Lower leg skin (tissue), 4 donors: ENCODE results near the gene RTRAF. TPM values are rescaled to one million over a fixed set of nuclear protein-coding genes. Genes with fewer than 3 reads are reported as not detected.

ENCODE experiments used
- DNase-seq, 2 donors: peaks; one replicate each; pipeline ENCODE4 v3.0.0-alpha.2; 2019; ENCODE audit warnings: low spot score in 2 of 2
- H3K4me3 ChIP-seq: fragments of 200-600 bp; sonication (generic); 2 replicates; pipeline ENCODE4 v1.5.1; 2017; ENCODE audit warnings: mild to moderate bottlenecking, low read depth; ENCODE audit not compliant: poor library complexity, severe bottlenecking
- POLR2A ChIP-seq, 2 donors: fragments of 450-650 bp; IDR thresholded peaks; one replicate each; pipeline ENCODE4 v1.6.1; 2016 to 2017; ENCODE audit warnings: antibody characterized with exemption in 2 of 2, mild to moderate bottlenecking in 1 of 2, moderate library complexity in 1 of 2
- WGBS, 2 donors: methylation state at CpG; one replicate each; pipeline ENCODE4 v1.1.5; 2018; 5-methylcytosine and 5-hydroxymethylcytosine counted together
- intact Hi-C: fragments of 100-400 bp; cut with DNase I; formaldehyde crosslinking; loops from one replicate; pipeline ENCODE4 v1.15.0; 2023; ENCODE audit warnings: low total_unique reads
- total RNA-seq, 4 donors: library from RNA; depleted of rRNA; stranded (reverse); fragments of >200 nt; gene quantifications; one replicate each; pipeline ENCODE4 v1.1.0, GENCODE V29; 2016
- TF ChIP-seq, protein P1 (sequence below), 3 donors: fragments of 450-650 bp; IDR thresholded peaks; one replicate each; pipeline ENCODE4 v1.5.1; 2016; ENCODE audit warnings: antibody characterized with exemption in 3 of 3, mild to moderate bottlenecking in 3 of 3, moderate library complexity in 2 of 3

RTRAF gene
- total RNA-seq, 4 donors from 2014 or later, result 32.5 to 48.0 (median 40.6) TPM

DNA sequence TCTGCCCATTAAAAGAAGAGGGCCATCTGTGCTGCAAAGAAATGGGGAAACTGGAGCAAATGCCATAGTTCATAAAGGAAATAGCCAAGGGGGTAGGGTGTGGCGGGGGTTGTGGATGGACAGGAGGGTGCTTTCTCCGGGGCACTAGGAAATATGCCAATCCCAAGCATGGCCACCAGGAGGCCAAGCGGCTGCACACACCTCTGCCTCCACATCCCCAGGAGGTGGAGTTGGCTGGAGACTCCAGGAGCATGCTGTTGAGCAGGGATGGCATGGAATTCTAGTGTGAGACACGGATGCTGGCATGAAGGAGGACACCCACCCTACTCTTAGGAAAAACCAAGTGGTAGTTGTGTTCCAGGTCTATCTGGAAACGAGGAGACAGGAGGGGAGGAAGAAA, 54.3 kb downstream of the RTRAF start:
- no peak overlapping the region for H3K4me3 ChIP-seq
- intact Hi-C loops, result no loop called here
- DNase-seq, result no peak
- 57 to 63% methylated on average over 5 of the region's 5 CpGs for WGBS, 2 donors
- TF ChIP-seq POLR2A (IDR thresholded peaks at IDR 0.05), result no peak
- TF ChIP-seq, protein P1, sequence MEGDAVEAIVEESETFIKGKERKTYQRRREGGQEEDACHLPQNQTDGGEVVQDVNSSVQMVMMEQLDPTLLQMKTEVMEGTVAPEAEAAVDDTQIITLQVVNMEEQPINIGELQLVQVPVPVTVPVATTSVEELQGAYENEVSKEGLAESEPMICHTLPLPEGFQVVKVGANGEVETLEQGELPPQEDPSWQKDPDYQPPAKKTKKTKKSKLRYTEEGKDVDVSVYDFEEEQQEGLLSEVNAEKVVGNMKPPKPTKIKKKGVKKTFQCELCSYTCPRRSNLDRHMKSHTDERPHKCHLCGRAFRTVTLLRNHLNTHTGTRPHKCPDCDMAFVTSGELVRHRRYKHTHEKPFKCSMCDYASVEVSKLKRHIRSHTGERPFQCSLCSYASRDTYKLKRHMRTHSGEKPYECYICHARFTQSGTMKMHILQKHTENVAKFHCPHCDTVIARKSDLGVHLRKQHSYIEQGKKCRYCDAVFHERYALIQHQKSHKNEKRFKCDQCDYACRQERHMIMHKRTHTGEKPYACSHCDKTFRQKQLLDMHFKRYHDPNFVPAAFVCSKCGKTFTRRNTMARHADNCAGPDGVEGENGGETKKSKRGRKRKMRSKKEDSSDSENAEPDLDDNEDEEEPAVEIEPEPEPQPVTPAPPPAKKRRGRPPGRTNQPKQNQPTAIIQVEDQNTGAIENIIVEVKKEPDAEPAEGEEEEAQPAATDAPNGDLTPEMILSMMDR (IDR thresholded peaks at IDR 0.05), result no peak

DNA sequence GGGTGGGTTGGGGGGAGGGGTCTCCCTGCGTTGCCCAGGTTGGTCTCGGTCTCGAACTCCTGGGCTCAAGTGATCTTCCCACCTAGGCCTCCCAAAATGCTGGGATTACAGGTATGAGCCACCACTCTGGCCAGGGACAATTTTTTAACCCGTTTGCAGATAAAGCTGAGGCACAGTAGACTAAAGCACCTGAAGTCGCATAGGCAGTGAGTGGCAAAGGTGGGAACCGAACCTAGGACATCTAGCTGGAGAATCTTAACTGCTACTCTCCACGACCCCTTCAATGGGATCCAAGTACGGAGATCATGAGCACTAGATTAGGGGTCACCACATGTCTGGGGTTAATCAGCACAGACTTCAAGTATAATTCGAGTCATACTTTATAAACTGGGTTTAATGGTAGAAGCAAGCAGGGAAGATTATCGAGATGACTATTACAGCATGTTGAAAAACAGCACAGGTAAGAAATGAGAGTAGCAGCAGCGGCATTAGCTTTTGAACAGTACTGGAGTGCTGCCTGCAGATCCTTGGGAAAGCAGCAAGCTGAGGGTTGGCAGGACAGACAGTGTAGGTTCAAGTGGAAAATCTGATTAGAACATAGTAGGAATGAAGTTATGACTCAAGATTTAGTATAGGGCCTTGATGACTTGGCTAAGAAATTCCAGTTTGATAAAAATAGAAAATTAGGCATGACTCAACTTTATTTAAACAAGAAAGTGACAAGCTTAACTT, 55.6 kb downstream of the RTRAF start:
- 76 to 83% methylated on average over 11 of the region's 11 CpGs for WGBS, 2 donors
- intact Hi-C loops, result no loop called here
- TF ChIP-seq, protein P1 (IDR thresholded peaks at IDR 0.05), result no peak
- TF ChIP-seq POLR2A (IDR thresholded peaks at IDR 0.05), result no peak
- no peak overlapping the region for H3K4me3 ChIP-seq
- DNase-seq, result no peak

DNA sequence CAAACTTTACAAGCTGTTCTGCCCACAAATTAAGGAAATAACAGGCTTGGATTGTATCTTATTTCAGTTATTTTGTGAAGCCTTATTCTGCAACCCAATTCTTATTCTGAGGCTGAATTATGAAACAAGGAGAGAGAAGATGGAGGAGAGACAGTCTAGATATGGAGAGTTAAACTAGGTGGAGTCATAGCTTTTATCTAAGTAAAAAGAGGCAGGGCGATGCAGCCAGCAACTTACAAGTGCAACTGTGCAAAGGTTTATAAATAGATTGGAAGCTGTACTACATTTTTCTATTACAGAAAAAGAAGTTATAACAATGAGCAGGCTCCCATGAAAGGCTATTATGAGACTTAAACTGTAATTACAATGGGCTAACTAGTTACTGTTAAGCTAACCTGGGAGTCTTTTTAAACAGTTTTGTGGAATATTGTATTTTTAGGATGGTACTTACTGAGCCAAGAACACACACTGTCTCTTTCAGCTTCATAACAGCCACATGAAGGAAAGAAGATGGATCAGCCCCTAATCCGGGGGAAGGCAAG, 57.1 kb downstream of the RTRAF start:
- H3K4me3 ChIP-seq, result no peak overlapping the region
- DNase-seq, result no peak
- 50 to 55% methylated on average over 2 of the region's 2 CpGs for WGBS, 2 donors
- TF ChIP-seq POLR2A (IDR thresholded peaks at IDR 0.05), result no peak
- TF ChIP-seq, protein P1 (IDR thresholded peaks at IDR 0.05), result no peak
- intact Hi-C loops, result no loop called here

DNA sequence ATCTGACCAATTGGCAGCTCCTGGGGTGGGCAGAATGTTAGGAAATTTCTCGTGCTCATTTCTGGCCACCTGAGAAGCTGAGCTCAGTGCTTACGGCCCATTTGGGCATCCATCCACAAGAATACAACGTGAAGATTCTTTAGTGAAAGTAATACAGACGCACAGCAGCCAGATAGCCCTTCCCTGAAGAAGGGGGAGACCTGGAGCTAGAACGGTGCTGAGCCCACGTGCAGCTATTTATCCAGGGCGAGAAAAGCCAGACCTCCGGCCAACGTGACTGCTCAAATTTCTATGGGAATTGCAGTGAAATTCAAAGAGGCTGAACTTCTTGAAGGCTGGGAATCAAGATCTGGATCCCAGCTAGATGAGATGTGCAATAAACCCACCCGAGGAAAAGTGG, 58.8 kb downstream of the RTRAF start:
- intact Hi-C loops, result no loop called here
- 92 to 93% methylated on average over 10 of the region's 10 CpGs for WGBS, 2 donors
- no peak overlapping the region for H3K4me3 ChIP-seq
- no peak for TF ChIP-seq POLR2A (IDR thresholded peaks at IDR 0.05)
- TF ChIP-seq, protein P1 (IDR thresholded peaks at IDR 0.05), result no peak
- DNase-seq, result no peak

DNA sequence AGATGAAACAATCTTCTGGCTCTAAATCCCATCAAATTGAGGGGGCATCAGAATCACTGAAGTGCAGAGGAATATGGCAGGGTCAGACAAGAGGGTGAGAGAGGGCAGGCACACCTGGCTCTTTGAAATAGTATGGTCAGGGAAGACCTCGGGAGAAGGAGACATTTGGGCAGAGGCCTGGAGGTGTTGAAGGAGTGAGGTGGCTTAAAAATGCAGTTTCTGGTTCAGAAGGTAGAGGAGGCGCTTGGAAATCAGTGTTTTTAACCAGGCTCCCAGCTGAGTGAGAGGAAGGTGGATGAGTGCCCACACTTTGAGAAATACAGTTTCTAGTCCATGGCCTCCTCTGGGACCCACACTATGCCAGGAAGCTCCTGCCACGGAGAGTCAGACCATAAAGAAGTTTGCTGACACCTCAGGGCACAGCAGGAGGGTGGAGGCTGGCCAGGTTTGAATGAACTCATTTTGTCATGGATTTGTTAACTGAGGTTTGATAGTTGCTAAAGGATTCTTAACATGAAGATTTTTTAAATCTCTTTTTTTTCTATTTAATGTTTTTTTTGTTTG, 59.4 kb downstream of the RTRAF start:
- no peak for DNase-seq
- TF ChIP-seq, protein P1 (IDR thresholded peaks at IDR 0.05), result no peak
- no peak for TF ChIP-seq POLR2A (IDR thresholded peaks at IDR 0.05)
- intact Hi-C loops, result no loop called here
- 58 to 59% methylated on average over 3 of the region's 3 CpGs for WGBS, 2 donors
- no peak overlapping the region for H3K4me3 ChIP-seq
